ENCODE results near the gene PCBD2. TPM values are rescaled to one million over a fixed set of nuclear protein-coding genes. Genes with fewer than 3 reads are reported as not detected.
"Not testable (repeated sequence)": the region's sequence is repeated elsewhere in the genome, so short reads cannot be mapped to it uniquely, and the experiment has no call there.

The PCBD2 gene
- total RNA-seq, 2 experiments from 2014 or later: 13.4 to 13.7 TPM

- CTCF ChIA-PET: interaction anchor here (1.6 kb wide), 1 partner anchor 62 kb away, joined by 3 read pairs; no protein-coding TSS in a partner anchor
Measured at GRCh38 chr5:134887593-134888159, 17.3 kb upstream of the PCBD2 start.

DNA sequence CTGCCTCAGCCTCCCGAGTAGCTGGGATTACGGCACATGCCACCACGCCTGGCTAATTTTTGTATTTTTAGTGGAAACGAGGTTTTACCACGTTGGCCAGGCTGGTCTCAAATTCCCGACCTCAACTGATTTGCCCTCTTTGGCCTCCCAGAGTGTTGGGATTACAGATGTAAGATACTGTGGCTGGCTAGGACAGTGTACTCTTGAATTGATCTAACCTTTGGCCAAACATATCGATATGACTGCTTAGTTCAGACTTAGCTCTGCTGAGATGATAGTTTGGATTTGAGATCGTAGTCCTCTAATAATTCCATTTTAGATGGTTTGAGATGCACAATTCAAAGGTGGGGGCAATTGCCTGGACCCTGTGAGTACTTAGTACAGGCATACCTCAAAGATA, 15.6 kb upstream of the PCBD2 start:
- Mint-ChIP-seq H3K36me3 (peaks cover 34% of the 10 kb centered on the region), H3K4me3 (no peak overlapping the region), H3K9me3 (ENCODE audit: low read depth) (no peaks in the 10 kb centered on the region), H3K27me3 (no peaks in the 10 kb centered on the region), H3K4me1 (peaks cover 2% of the 10 kb centered on the region), H3K27ac (no peak overlapping the region)
- ATAC-seq (no peak), DNase-seq (no peak)
- CTCF ChIA-PET: no interaction called here

More at GRCh38 chr5:134887593-134888159, 17.3 kb upstream of the PCBD2 start:
- no peak overlapping the region for H3K4me3 Mint-ChIP-seq
- ATAC-seq (no peak), DNase-seq (no peak)
- peaks cover 2% of the 10 kb centered on the region for H3K4me1 Mint-ChIP-seq
- H3K9me3 Mint-ChIP-seq (ENCODE audit: low read depth): no peaks in the 10 kb centered on the region
- peaks cover 26% of the 10 kb centered on the region for H3K36me3 Mint-ChIP-seq
- H3K27me3 Mint-ChIP-seq: no peaks in the 10 kb centered on the region
- H3K27ac Mint-ChIP-seq: no peak overlapping the region

DNA sequence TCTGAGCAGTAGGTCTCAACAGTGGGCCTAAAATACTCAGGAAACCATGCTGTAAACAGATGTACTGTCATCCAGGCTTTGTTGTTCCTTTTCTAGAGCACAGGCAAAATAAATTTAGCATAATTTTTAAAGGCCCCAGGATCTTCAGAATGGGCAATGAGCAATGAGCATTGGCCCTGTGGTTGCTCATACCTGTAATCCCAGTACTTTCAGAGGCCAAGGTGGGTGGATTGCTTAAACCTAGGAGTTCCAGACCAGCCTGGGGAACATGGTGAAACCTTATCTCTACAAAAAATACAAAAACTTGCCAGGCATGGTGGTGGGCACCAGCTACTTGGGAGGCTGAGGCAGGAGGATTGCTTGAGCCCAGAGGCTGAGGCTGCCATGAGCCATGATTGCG, 13.5 kb upstream of the PCBD2 start:
- CTCF ChIA-PET: interaction anchor here (1.2 kb wide), 1 partner anchor 13 kb away, joined by 9 read pairs; the partner anchor contains the start of gene PCBD2
- Mint-ChIP-seq H3K4me1 (no peaks in the 10 kb centered on the region), H3K36me3 (peaks cover 41% of the 10 kb centered on the region), H3K27ac (no peak overlapping the region), H3K27me3 (no peaks in the 10 kb centered on the region), H3K9me3 (ENCODE audit: low read depth) (no peaks in the 10 kb centered on the region), H3K4me3 (no peak overlapping the region)
- DNase-seq (no peak), ATAC-seq (no peak)

- Mint-ChIP-seq H3K9me3 (ENCODE audit: low read depth) (no peaks in the 10 kb centered on the region), H3K36me3 (peaks cover 41% of the 10 kb centered on the region), H3K27ac (no peak overlapping the region), H3K4me3 (no peak overlapping the region), H3K4me1 (no peaks in the 10 kb centered on the region), H3K27me3 (no peaks in the 10 kb centered on the region)
- DNase-seq (no peak), ATAC-seq (no peak)
- CTCF ChIA-PET: interaction anchor here (1.2 kb wide), 1 partner anchor 12 kb away, joined by 9 read pairs; the partner anchor contains the start of gene PCBD2
Measured at GRCh38 chr5:134892282-134892681, 12.6 kb upstream of the PCBD2 start.

DNA sequence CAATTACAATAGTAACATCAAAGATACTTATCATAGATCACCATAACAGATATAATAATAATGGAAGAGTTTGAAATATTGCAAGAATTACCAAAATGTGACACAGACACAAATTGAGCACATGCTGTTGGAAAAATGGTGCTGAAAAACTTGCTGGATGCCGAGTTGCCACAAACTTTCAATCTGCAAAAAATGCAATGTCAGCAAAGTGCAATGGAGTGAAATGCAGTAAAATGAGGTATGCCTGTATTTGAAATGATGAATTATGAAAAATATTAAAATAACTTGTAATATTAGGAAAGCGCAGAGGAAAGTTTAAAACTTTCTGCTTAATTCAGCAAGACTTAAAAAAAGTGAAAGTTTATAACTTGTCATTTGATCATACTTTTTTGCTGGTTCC, 12.0 kb upstream of the PCBD2 start:
- H3K4me1 Mint-ChIP-seq: no peaks in the 10 kb centered on the region
- H3K4me3 Mint-ChIP-seq: no peak overlapping the region
- peaks cover 35% of the 10 kb centered on the region for H3K36me3 Mint-ChIP-seq
- H3K27me3 Mint-ChIP-seq: no peaks in the 10 kb centered on the region
- DNase-seq (no peak), ATAC-seq (no peak)
- H3K9me3 Mint-ChIP-seq (ENCODE audit: low read depth): no peaks in the 10 kb centered on the region
- CTCF ChIA-PET: interaction anchor here (2.9 kb wide), 1 partner anchor 12 kb away, joined by 20 read pairs; the partner anchor contains the start of gene PCBD2
- no peak overlapping the region for H3K27ac Mint-ChIP-seq

DNA sequence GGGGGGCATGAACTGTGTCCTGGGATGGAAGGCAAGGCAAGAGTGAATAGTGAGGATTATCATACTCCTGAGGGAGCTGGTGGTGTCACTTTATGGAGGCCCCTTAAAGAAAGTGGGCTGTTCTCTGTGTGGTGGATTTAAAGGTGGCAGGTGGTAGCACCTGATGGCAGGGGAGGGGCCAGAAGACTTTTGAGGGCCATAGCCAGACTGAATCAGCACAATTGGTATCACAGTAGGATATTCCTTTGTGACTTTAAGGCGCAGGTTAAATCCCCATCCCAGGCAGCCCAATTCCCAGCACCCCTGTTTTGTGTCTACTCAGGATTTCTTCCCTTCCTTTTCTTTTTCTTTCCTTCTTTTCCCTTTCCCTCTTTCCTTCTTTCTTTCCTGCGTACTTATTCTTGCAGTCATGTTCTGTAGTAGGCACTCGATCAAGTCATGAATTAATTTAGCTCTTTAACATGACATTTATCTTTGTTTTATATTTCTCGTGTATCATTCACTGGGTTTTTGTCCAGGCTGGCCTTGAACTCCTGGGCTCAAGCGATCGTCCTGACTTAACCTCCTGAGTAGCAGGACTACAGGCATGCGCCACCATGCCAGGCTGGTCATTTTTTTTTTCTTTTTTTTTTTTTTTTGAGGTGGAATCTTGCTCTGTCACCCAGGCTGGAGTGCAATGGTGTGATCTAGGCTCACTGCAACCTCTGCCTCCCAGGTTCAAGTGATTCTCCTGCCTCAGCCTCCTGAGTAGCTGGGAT, 11.0 kb upstream of the PCBD2 start:
- Mint-ChIP-seq H3K9me3 (ENCODE audit: low read depth) (no peaks in the 10 kb centered on the region), H3K4me3 (no peak overlapping the region), H3K27me3 (no peaks in the 10 kb centered on the region), H3K36me3 (peaks cover 33% of the 10 kb centered on the region), H3K4me1 (no peaks in the 10 kb centered on the region), H3K27ac (no peak overlapping the region)
- ATAC-seq (no peak), DNase-seq (no peak)
- CTCF ChIA-PET: interaction anchor here (2.9 kb wide), 1 partner anchor 11 kb away, joined by 20 read pairs; the partner anchor contains the start of gene PCBD2

DNA sequence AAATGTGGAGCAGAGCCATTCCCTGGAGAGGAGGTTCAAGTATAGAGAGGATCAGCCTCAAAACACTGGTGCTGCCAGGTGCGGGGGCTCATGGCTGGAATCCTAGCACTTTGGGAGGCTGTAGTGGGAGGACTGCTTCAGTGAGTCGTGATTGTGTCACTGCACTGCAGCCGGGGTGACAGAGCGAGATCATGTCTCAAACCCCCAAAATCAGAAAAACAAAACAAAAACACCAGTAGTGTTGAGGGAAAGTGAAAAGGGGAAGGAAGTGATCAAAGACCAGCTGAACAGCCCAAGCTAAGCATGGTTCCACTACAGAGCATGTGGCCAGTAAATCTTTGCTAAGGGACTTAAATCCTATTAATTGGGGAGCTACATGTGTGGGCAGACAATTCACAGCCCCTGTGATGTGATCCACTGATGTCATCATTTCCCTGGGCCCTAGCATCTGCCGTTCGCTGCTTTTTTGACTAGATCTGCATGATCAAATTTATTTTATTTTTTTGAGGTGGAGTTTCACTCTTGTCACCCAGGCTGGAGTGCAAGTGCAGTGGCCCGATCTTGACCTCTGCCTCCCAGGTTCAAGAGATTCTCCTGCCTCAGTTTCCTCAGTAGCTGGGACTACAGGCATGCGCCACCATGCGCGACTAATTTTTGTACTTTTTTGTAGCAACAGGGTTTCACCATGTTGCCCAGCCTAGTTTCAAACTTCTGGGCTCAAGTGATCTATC, 2.7 kb upstream of the PCBD2 start:
- Mint-ChIP-seq H3K4me3 (no peak overlapping the region), H3K4me1 (peaks cover 27% of the 10 kb centered on the region), H3K27me3 (no peaks in the 10 kb centered on the region), H3K27ac (no peak overlapping the region), H3K36me3 (peaks cover 10% of the 10 kb centered on the region), H3K9me3 (ENCODE audit: low read depth) (no peaks in the 10 kb centered on the region)
- CTCF ChIA-PET: interaction anchor here (0.6 to 7.0 kb wide), 4 partner anchors 28 to 164 kb away, joined by 3 to 71 read pairs (median 4); partner anchors contain the start of genes CAMLG and TXNDC15
- DNase-seq (no peak), ATAC-seq (no peak)

GRCh38 chr5:134905246-134905996, 490 bp downstream of the PCBD2 start:
- Mint-ChIP-seq H3K9me3 (ENCODE audit: low read depth) (no peaks in the 10 kb centered on the region), H3K4me3 (peak overlapping the region; percentile 94), H3K36me3 (peaks cover 11% of the 10 kb centered on the region), H3K4me1 (peaks cover 33% of the 10 kb centered on the region), H3K27ac (peak overlapping the region; percentile 99), H3K27me3 (no peaks in the 10 kb centered on the region)
- ATAC-seq: peak; percentile 30
- DNase-seq: peak; percentile 77
- CTCF ChIA-PET: interaction anchor here (0.6 to 7.0 kb wide), 30 partner anchors 8 to 325 kb away, joined by 3 to 71 read pairs (median 7); partner anchors contain the start of genes C5orf24, CAMLG, DDX46 and TXNDC15

DNA sequence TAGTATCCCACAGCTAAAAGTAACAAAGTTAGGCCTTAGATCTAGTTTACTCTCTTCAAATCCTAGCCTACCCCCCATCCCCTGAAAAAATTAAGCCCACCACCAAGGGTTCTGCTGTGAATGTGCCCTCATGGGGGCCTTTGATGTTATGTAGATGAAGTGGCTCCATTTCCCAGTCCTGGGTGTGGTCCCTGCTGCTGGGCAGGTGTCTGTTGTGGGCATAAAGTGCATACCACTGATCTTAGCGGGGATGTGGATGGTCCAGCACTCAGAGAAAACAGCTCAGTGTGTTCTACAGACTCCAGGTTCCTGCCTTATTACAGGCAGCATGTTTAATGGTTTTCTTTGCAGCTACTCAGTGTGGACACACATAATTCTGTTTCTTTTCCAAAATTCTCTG, 1.9 kb downstream of the PCBD2 start:
- Mint-ChIP-seq H3K36me3 (peaks cover 15% of the 10 kb centered on the region), H3K27ac (peak overlapping the region; percentile 73), H3K4me3 (peak overlapping the region; percentile 64), H3K4me1 (peaks cover 40% of the 10 kb centered on the region), H3K9me3 (ENCODE audit: low read depth) (no peaks in the 10 kb centered on the region), H3K27me3 (no peaks in the 10 kb centered on the region)
- DNase-seq: no peak
- no peak for ATAC-seq
- CTCF ChIA-PET: interaction anchor here (1.4 to 7.0 kb wide), 6 partner anchors 12 to 169 kb away, joined by 5 to 71 read pairs (median 22); partner anchors contain the start of genes C5orf24, CAMLG and DDX46

DNA sequence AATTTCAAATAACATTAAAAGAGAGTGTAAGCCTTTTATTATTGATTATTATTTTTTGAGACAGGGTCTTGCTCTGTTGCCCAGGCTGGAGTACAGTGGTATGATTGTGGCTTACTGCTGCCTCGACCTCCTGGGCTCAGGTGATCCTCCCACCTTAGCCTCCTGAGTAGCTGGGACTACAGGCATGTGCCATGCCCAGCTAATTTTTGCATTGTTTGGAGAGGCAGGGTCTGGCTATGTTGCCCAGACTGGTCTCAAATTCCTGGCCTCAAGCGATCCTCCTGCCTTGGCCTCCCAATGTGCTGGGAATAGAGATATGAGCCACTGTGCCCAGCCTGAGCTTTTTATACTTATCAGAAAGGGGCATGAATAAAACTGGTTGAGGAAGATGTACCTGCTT, 5.8 kb downstream of the PCBD2 start:
- peaks cover 23% of the 10 kb centered on the region for H3K4me1 Mint-ChIP-seq
- H3K27me3 Mint-ChIP-seq, H3K27ac Mint-ChIP-seq: not testable (repeated sequence)

GRCh38 chr5:134911285-134912206, 6.6 kb downstream of the PCBD2 start:
- ATAC-seq: no peak
- peaks cover 14% of the 10 kb centered on the region for H3K36me3 Mint-ChIP-seq
- no peak for DNase-seq
- no peak overlapping the region for H3K27ac Mint-ChIP-seq
- CTCF ChIA-PET: interaction anchor here (1.2 kb wide), 1 partner anchor 173 kb away, joined by 3 read pairs; the partner anchor contains the start of gene CAMLG
- H3K4me1 Mint-ChIP-seq: peaks cover 18% of the 10 kb centered on the region
- no peaks in the 10 kb centered on the region for H3K27me3 Mint-ChIP-seq
- H3K9me3 Mint-ChIP-seq (ENCODE audit: low read depth): no peaks in the 10 kb centered on the region
- no peak overlapping the region for H3K4me3 Mint-ChIP-seq

More for the DNA sequence above, 5.8 kb downstream of the PCBD2 start:
- peaks cover 14% of the 10 kb centered on the region for H3K36me3 Mint-ChIP-seq
- DNase-seq; ATAC-seq; H3K9me3 Mint-ChIP-seq (ENCODE audit: low read depth); H3K4me3 Mint-ChIP-seq: not testable (repeated sequence)
- CTCF ChIA-PET: interaction anchor here (1.1 kb wide), 1 partner anchor 324 kb away, joined by 3 read pairs; no protein-coding TSS in a partner anchor

DNA sequence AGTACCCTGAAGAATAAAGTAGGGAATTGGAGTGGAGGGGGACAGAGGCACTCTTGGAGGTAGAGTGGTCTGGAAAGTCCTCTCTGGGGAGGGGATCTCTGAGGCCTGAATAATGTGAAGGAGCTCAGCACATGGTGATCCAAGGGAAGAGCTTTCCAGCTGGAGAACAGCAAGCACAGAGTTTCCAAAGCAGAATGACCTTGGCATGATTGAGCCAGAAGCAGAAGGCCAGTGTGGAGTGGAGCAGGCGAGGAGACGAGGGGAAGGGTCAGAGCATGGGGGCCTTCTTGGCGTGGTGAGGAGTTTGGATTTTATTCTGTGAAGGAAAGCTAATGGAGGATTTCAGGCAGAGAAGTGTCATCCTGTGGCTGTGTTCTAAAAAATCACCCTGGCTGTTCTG, 8.3 kb downstream of the PCBD2 start:
- CTCF ChIA-PET: interaction anchor here (2.3 kb wide), 1 partner anchor 8 kb away, joined by 9 read pairs; the partner anchor contains the start of gene PCBD2
- peaks cover 14% of the 10 kb centered on the region for H3K4me1 Mint-ChIP-seq
- H3K27me3 Mint-ChIP-seq: no peaks in the 10 kb centered on the region
- no peak overlapping the region for H3K4me3 Mint-ChIP-seq
- ATAC-seq (no peak), DNase-seq (no peak)
- H3K9me3 Mint-ChIP-seq (ENCODE audit: low read depth): no peaks in the 10 kb centered on the region
- H3K36me3 Mint-ChIP-seq: peaks cover 17% of the 10 kb centered on the region
- H3K27ac Mint-ChIP-seq: no peak overlapping the region
